HCT116 (cell line): ENCODE data around the gene CHST9.

Source experiments
- CTCF ChIP-seq, 3 experiments: fragments of 200-600 bp in 1 of 3; sonication (generic) in 1 of 3; IDR thresholded peaks in 2 of 3; conservative IDR thresholded peaks in 1 of 3; 2 replicates each; pipeline ENCODE4 v1.5.1; 2012 to 2017; ENCODE audit warnings: low read depth in 2 of 3, low read length in 2 of 3, antibody characterized with exemption in 1 of 3, borderline replicate concordance in 1 of 3, control low read depth in 1 of 3, mild to moderate bottlenecking in 1 of 3, mixed read lengths in 1 of 3, mixed run types in 1 of 3, moderate library complexity in 1 of 3; ENCODE audit not compliant: insufficient read depth in 1 of 3
- EZH2phosphoT487 ChIP-seq: fragments of 200-600 bp; IDR thresholded peaks from 2 replicates; pipeline ENCODE4 v1.6.1; 2018; ENCODE audit warnings: antibody characterized with exemption, borderline replicate concordance
- JUND ChIP-seq: IDR thresholded peaks from 2 replicates; pipeline ENCODE4 v1.6.1; 2012
- MAX ChIP-seq: IDR thresholded peaks from 2 replicates; pipeline ENCODE4 v1.6.1; 2012
- POLR2A ChIP-seq: IDR thresholded peaks from 2 replicates; pipeline ENCODE4 v1.7.0; 2011; ENCODE audit warnings: borderline replicate concordance; ENCODE audit not compliant: insufficient read depth, insufficient read length; ENCODE audit errors: extremely low read depth
- POLR2AphosphoS5 ChIP-seq: IDR thresholded peaks from 2 replicates; pipeline ENCODE4 v1.6.1; 2011; ENCODE audit warnings: mild to moderate bottlenecking, low read depth, low read length, moderate library complexity
- SP1 ChIP-seq: IDR thresholded peaks from 2 replicates; pipeline ENCODE4 v1.6.1; 2012; ENCODE audit warnings: low read depth
- TCF7L2 ChIP-seq: IDR thresholded peaks from 2 replicates; pipeline ENCODE4 v1.7.0; 2011; ENCODE audit warnings: borderline replicate concordance, inconsistent platforms; ENCODE audit not compliant: insufficient read depth, insufficient read length; ENCODE audit errors: extremely low read depth
- ZBTB33 ChIP-seq: IDR thresholded peaks from 2 replicates; pipeline ENCODE4 v1.6.1; 2011; ENCODE audit warnings: mild to moderate bottlenecking, low read length, moderate library complexity; ENCODE audit not compliant: insufficient replicate concordance; ENCODE audit errors: extremely low read depth
- ZFX ChIP-seq: fragments of 450-650 bp; IDR thresholded peaks from 2 replicates; pipeline ENCODE4 v1.6.1; 2017
- ZNF274 ChIP-seq: fragments of 200-500 bp; sonication (Bioruptor generic); IDR thresholded peaks from 2 replicates; pipeline ENCODE4 v1.6.1; 2014; ENCODE audit warnings: mild to moderate bottlenecking, low read depth, low read length, inconsistent platforms

GRCh38 chr18:27042177-27042576 lies 142.9 kb downstream of the CHST9 start:
- TF ChIP-seq ZFX (no peak), POLR2A (no peak), ZNF274 (no peak), MAX (no peak), CTCF (IDR thresholded peaks at IDR 0.05 in 2 of 3, conservative IDR thresholded peaks at IDR 0.05 in 1 of 3; ENCODE audit: borderline replicate concordance in 1 of 3, insufficient read depth in 1 of 3, low read depth in 2 of 3, low read length in 2 of 3) (no peak), POLR2AphosphoS5 (no peak), JUND (no peak), ZBTB33 (no peak), TCF7L2 (no peak), SP1 (no peak), EZH2phosphoT487 (no peak)
